ENCODE measurements around the gene SIRT3.

The SIRT3 gene

DNA sequence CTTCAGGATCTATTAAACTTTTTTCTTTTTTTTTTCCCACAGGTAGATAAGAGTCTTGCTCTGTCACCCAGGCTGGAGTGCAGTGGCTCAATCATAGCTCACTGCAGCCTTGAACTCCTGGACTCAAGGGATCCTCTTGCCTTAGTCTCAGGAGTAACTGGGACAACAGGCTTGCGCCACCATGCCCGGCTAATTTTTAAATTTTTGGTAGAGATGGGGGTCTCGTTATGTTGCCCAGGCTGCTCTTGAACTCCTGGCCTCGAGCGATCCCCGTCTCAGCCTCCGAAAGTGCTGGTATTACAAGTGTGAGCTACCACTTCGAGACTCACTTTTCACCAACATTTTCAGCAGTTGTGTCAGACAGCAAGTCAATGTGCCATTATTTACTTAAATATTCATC, 962 bp downstream of the SIRT3 start:
- no peak for ATAC-seq
- TF ChIP-seq ARNTL (CRISPR knock-in tag; IDR thresholded peaks at IDR 0.05; ENCODE audit: borderline replicate concordance, low read depth) = no peak
- no peak for TF ChIP-seq ZNF70 (CRISPR knock-in tag; IDR thresholded peaks at IDR 0.05)

DNA sequence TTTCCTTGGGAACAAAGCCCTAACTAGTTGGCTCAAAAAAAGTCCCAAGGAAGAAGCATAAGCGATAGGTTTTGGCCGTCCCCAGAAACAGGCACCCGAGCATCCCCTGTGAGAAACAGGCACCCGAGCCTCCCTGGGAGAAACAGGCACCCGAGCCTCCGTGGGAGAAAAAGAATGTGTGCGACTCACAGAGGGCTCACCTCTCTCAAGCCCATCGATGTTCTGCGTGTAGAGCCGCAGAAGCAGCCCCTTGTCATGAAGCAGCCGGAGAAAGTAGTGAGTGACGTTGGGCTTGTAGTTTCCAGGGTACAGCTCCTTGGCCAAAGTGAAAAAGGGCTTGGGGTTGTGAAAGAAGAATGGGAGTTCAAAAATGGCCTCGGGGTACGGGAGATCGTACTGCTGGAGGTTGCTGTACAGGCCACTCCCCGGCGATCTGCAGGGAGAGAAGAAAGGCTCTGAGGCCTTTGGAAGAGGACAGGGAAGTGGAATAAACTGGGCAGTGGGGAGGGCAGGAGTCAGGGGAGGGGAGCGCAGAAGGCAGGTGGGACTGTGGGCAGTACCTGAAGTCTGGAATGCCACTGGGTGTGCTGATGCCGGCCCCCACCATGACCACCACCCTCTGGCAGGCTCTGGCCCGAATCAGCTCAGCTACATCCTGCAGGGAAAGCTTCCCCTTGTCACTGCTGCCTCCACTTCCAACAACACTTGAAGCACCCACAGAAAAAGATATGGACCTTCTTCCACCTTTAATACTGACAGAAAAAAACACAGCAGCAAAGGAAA, 3.2 kb downstream of the SIRT3 start:
- TF ChIP-seq, protein P1, sequence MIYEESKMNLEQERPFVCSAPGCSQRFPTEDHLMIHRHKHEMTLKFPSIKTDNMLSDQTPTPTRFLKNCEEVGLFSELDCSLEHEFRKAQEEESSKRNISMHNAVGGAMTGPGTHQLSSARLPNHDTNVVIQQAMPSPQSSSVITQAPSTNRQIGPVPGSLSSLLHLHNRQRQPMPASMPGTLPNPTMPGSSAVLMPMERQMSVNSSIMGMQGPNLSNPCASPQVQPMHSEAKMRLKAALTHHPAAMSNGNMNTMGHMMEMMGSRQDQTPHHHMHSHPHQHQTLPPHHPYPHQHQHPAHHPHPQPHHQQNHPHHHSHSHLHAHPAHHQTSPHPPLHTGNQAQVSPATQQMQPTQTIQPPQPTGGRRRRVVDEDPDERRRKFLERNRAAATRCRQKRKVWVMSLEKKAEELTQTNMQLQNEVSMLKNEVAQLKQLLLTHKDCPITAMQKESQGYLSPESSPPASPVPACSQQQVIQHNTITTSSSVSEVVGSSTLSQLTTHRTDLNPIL (CRISPR knock-in tag; IDR thresholded peaks at IDR 0.05; ENCODE audit: low read depth) = no peak
- TF ChIP-seq ARNTL (CRISPR knock-in tag; IDR thresholded peaks at IDR 0.05; ENCODE audit: borderline replicate concordance, low read depth) (no peak), TOX (CRISPR knock-in tag; IDR thresholded peaks at IDR 0.05; ENCODE audit: borderline replicate concordance) (no peak), ISL1 (CRISPR knock-in tag; IDR thresholded peaks at IDR 0.05) (no peak), RARB (CRISPR knock-in tag; IDR thresholded peaks at IDR 0.05) (no peak), ZNF8 (CRISPR knock-in tag; IDR thresholded peaks at IDR 0.05) (no peak), BACH2 (CRISPR knock-in tag; IDR thresholded peaks at IDR 0.05; ENCODE audit: borderline replicate concordance) (no peak), OSR1 (CRISPR knock-in tag; IDR thresholded peaks at IDR 0.05) (no peak), ZFP30 (CRISPR knock-in tag; IDR thresholded peaks at IDR 0.05) (no peak), CSDC2 (CRISPR knock-in tag; IDR thresholded peaks at IDR 0.05) (no peak), ZC3H10 (CRISPR knock-in tag; IDR thresholded peaks at IDR 0.05) (no peak), ESRRG (CRISPR knock-in tag; IDR thresholded peaks at IDR 0.05) (no peak), PPARA (CRISPR knock-in tag; IDR thresholded peaks at IDR 0.05; ENCODE audit: borderline replicate concordance) (no peak), ZNF70 (CRISPR knock-in tag; IDR thresholded peaks at IDR 0.05) (no peak), GLIS3 (CRISPR knock-in tag; IDR thresholded peaks at IDR 0.05) (no peak), SNAI2 (CRISPR knock-in tag; IDR thresholded peaks at IDR 0.05) (no peak)
- TF ChIP-seq, protein P2, sequence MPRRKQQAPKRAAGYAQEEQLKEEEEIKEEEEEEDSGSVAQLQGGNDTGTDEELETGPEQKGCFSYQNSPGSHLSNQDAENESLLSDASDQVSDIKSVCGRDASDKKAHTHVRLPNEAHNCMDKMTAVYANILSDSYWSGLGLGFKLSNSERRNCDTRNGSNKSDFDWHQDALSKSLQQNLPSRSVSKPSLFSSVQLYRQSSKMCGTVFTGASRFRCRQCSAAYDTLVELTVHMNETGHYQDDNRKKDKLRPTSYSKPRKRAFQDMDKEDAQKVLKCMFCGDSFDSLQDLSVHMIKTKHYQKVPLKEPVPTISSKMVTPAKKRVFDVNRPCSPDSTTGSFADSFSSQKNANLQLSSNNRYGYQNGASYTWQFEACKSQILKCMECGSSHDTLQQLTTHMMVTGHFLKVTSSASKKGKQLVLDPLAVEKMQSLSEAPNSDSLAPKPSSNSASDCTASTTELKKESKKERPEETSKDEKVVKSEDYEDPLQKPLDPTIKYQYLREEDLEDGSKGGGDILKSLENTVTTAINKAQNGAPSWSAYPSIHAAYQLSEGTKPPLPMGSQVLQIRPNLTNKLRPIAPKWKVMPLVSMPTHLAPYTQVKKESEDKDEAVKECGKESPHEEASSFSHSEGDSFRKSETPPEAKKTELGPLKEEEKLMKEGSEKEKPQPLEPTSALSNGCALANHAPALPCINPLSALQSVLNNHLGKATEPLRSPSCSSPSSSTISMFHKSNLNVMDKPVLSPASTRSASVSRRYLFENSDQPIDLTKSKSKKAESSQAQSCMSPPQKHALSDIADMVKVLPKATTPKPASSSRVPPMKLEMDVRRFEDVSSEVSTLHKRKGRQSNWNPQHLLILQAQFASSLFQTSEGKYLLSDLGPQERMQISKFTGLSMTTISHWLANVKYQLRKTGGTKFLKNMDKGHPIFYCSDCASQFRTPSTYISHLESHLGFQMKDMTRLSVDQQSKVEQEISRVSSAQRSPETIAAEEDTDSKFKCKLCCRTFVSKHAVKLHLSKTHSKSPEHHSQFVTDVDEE (CRISPR knock-in tag; IDR thresholded peaks at IDR 0.05) = no peak
- TF ChIP-seq, protein P3, sequence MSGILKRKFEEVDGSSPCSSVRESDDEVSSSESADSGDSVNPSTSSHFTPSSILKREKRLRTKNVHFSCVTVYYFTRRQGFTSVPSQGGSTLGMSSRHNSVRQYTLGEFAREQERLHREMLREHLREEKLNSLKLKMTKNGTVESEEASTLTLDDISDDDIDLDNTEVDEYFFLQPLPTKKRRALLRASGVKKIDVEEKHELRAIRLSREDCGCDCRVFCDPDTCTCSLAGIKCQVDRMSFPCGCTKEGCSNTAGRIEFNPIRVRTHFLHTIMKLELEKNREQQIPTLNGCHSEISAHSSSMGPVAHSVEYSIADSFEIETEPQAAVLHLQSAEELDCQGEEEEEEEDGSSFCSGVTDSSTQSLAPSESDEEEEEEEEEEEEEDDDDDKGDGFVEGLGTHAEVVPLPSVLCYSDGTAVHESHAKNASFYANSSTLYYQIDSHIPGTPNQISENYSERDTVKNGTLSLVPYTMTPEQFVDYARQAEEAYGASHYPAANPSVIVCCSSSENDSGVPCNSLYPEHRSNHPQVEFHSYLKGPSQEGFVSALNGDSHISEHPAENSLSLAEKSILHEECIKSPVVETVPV (CRISPR knock-in tag; IDR thresholded peaks at IDR 0.05) = no peak
- TF ChIP-seq, protein P4, sequence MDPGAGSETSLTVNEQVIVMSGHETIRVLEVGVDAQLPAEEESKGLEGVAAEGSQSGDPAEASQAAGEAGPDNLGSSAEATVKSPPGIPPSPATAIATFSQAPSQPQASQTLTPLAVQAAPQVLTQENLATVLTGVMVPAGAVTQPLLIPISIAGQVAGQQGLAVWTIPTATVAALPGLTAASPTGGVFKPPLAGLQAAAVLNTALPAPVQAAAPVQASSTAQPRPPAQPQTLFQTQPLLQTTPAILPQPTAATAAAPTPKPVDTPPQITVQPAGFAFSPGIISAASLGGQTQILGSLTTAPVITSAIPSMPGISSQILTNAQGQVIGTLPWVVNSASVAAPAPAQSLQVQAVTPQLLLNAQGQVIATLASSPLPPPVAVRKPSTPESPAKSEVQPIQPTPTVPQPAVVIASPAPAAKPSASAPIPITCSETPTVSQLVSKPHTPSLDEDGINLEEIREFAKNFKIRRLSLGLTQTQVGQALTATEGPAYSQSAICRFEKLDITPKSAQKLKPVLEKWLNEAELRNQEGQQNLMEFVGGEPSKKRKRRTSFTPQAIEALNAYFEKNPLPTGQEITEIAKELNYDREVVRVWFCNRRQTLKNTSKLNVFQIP (CRISPR knock-in tag; IDR thresholded peaks at IDR 0.05; ENCODE audit: borderline replicate concordance, low read depth) = no peak
- no peak for ATAC-seq

DNA sequence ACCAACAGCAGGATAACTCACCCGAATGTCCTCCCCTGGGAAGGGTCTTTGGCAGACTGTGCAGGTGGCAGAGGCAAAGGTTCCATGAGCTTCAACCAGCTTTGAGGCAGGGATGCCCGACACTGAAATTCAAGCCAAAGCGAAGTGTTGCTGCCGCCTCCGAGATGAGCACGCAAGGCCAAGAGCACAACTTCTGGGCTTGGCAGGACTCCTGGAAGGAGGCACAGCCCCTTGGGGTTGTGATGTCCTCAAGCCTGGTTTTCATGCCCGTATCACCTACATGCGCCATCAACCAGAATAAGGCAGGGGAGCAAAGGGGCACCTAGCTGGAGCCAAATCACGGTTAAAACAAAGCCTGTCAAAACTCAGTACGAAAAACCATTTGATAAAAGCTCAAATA, 5.7 kb downstream of the SIRT3 start:
- TF ChIP-seq OSR1 (CRISPR knock-in tag; IDR thresholded peaks at IDR 0.05) (no peak), BACH2 (CRISPR knock-in tag; IDR thresholded peaks at IDR 0.05; ENCODE audit: borderline replicate concordance) (no peak), ZC3H10 (CRISPR knock-in tag; IDR thresholded peaks at IDR 0.05) (no peak), ZFP3 (CRISPR knock-in tag; IDR thresholded peaks at IDR 0.05) (no peak), ISL1 (CRISPR knock-in tag; IDR thresholded peaks at IDR 0.05) (no peak), CSDC2 (CRISPR knock-in tag; IDR thresholded peaks at IDR 0.05) (no peak), ZNF8 (CRISPR knock-in tag; IDR thresholded peaks at IDR 0.05) (no peak), SNAI2 (CRISPR knock-in tag; IDR thresholded peaks at IDR 0.05) (no peak), GLIS3 (CRISPR knock-in tag; IDR thresholded peaks at IDR 0.05) (no peak), TCF4 (CRISPR knock-in tag; IDR thresholded peaks at IDR 0.05; ENCODE audit: borderline replicate concordance) (no peak)
- no peak for ATAC-seq

All from SK-N-SH treated with all-trans-retinoic acid at 6 μM for 48 hours (cell line).